Body of pancreas (tissue), 4 donors: Measurements from ENCODE around the gene MS4A13.

Experiments
- POLR2A ChIP-seq, 3 donors: fragments of 450-650 bp; IDR thresholded peaks; one replicate each; pipeline ENCODE4 v1.6.1; 2016; ENCODE audit warnings: antibody characterized with exemption in 3 of 3, mild to moderate bottlenecking in 2 of 3
- TF ChIP-seq, protein P1 (sequence below), 7 experiments: fragments of 450-650 bp in 4 of 7; fragments of 200-600 bp in 3 of 7; sonication (generic) in 3 of 7; IDR thresholded peaks; one replicate each; pipeline ENCODE4 v1.5.1; 2016 to 2019; ENCODE audit warnings: antibody characterized with exemption in 7 of 7

DNA sequence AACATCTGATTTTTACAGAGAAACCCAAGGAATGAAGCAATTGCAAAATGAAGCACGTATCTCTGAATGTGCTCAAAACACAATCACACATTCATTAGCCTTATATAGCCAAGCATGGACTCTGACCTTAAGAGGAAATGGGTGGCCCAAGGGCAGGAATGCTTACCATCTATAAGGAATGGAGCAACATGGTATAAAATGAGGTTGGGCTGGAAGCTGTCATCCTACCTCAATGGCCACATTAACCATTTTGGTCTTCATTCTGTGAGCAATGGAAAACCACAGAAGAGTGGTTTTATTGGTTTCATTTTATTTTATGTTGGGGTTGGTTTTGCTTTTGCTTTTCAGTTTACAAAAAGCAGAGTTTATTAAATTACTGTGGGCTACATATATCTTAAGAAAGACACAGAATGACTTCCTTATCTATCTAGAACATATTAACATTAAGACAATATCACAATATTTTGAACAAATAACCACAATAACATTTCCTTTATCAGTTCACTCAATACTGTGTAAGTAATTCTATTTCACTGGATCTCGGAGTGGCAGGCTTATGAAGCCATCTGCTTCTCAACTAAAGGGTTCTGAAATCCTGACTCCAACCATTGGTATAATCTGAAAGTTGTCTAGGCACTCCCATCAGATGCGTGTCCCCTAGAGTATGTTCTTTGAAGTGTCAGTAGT, 10.8 kb upstream of the MS4A13 start:
- TF ChIP-seq, protein P1, sequence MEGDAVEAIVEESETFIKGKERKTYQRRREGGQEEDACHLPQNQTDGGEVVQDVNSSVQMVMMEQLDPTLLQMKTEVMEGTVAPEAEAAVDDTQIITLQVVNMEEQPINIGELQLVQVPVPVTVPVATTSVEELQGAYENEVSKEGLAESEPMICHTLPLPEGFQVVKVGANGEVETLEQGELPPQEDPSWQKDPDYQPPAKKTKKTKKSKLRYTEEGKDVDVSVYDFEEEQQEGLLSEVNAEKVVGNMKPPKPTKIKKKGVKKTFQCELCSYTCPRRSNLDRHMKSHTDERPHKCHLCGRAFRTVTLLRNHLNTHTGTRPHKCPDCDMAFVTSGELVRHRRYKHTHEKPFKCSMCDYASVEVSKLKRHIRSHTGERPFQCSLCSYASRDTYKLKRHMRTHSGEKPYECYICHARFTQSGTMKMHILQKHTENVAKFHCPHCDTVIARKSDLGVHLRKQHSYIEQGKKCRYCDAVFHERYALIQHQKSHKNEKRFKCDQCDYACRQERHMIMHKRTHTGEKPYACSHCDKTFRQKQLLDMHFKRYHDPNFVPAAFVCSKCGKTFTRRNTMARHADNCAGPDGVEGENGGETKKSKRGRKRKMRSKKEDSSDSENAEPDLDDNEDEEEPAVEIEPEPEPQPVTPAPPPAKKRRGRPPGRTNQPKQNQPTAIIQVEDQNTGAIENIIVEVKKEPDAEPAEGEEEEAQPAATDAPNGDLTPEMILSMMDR (IDR thresholded peaks at IDR 0.05): no peak
- no peak for TF ChIP-seq POLR2A (IDR thresholded peaks at IDR 0.05)
